Type B pancreatic cell (in vitro differentiated cells): ENCODE measurements around the gene ZNF778. TPM values are rescaled to one million over a fixed set of nuclear protein-coding genes. Genes with fewer than 3 reads are reported as not detected.
"Not testable (repeated sequence)": the region's sequence is repeated elsewhere in the genome, so short reads cannot be mapped to it uniquely, and the experiment has no call there.

Experiments used
- DNase-seq: peaks from one replicate; pipeline ENCODE4 v3.0.0; 2021; ENCODE audit warnings: mixed read lengths; ENCODE audit not compliant: unreplicated experiment; ENCODE audit errors: extremely low spot score
- H3K27ac Mint-ChIP-seq: 2 replicates; pipeline ENCODE4 v1.8.0; 2021; ENCODE audit warnings: mild to moderate bottlenecking, mixed read lengths
- H3K27me3 Mint-ChIP-seq: 2 replicates; pipeline ENCODE4 v1.8.0; 2021; ENCODE audit warnings: mixed read lengths
- H3K36me3 Mint-ChIP-seq: 2 replicates; pipeline ENCODE4 v1.8.0; 2021; ENCODE audit warnings: mixed read lengths
- H3K4me1 Mint-ChIP-seq: one replicate; pipeline ENCODE4 v1.8.0; 2021; ENCODE audit warnings: mixed read lengths; ENCODE audit not compliant: unreplicated experiment
- H3K4me3 Mint-ChIP-seq: 2 replicates; pipeline ENCODE4 v1.8.0; 2021; ENCODE audit warnings: mild to moderate bottlenecking, mixed read lengths
- H3K9me3 Mint-ChIP-seq: 2 replicates; pipeline ENCODE4 v1.8.0; 2021; ENCODE audit warnings: mixed read lengths
- CTCF ChIP-seq: fragments of 200-600 bp; sonication (generic); conservative IDR thresholded peaks from 2 replicates; pipeline ENCODE4 v1.5.0; 2021; ENCODE audit warnings: antibody characterized with exemption, mild to moderate bottlenecking
- total RNA-seq: library from RNA; stranded (reverse); gene quantifications from 2 replicates; pipeline ENCODE4 v1.2.1, GENCODE V29; 2021; ENCODE audit warnings: low replicate concordance

The ZNF778 gene
- total RNA-seq, 1 donor from 2014 or later: 14.4 TPM

DNA sequence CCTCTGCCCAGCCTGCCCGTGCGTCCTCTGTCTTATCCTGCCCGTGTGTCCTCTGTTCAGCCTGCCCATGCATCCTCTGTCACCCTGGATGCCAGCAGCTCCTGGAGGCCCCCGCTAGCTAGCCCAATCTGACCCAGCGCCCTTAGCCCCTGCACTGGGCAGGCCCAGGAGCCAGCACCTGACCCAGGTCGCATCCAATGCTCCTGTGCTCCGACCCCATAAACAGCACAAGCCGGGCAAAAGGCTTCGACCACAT lies 32.9 kb upstream of the ZNF778 start:
- H3K4me1 Mint-ChIP-seq: no peaks in the 10 kb centered on the region
- TF ChIP-seq CTCF: no peak
- no peak overlapping the region for H3K27ac Mint-ChIP-seq
- no peaks in the 10 kb centered on the region for H3K36me3 Mint-ChIP-seq
- DNase-seq: no peak
- H3K9me3 Mint-ChIP-seq: no peaks in the 10 kb centered on the region
- no peak overlapping the region for H3K4me3 Mint-ChIP-seq
- H3K27me3 Mint-ChIP-seq: peaks cover 12% of the 10 kb centered on the region

DNA sequence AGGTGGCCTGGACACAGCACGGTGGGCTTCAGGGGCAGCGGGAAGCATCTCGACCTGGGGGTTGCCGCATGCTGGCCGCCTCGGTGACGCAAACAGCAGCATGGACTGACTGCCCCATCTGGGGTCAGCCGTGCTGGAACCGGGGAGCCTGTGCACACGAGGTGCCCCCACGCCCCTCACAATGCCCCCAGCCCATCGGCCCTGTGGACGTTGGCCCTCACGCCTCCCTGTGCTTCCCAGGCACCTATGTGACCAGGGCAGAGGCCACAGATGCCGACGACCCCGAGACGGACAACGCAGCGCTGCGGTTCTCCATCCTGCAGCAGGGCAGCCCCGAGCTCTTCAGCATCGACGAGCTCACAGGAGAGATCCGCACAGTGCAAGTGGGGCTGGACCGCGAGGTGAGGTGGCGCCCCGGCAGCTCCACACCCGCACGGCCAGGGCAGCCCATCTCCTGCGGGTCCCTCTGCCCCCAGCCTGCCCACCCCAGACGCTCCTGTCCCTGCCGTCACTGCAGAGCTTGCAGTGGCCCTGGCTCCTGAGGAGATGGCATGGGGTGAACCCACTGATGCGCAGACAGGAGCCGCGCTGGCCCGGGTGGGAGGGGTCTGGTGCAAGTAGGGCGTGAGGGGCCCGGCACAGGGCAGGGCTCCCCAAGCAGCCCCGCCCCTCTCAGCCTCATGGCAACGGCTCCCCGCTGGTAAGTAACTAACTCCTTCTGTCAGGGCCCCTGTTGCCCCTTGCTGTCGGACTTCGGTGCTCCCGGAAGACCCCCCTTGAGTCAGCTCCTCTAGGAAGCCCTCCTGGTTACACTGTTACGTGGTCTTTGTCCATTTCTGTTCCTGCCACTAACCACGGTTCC lies 32.3 kb upstream of the ZNF778 start:
- no peak for DNase-seq
- H3K4me1 Mint-ChIP-seq: no peaks in the 10 kb centered on the region

GRCh38 chr16:89185887-89186592 lies 31.5 kb upstream of the ZNF778 start:
- not testable (repeated sequence) for H3K4me1 Mint-ChIP-seq, H3K4me3 Mint-ChIP-seq, H3K36me3 Mint-ChIP-seq, H3K9me3 Mint-ChIP-seq, H3K27ac Mint-ChIP-seq, DNase-seq
- H3K27me3 Mint-ChIP-seq: peaks cover 21% of the 10 kb centered on the region

More for the DNA sequence above, 32.3 kb upstream of the ZNF778 start:
- TF ChIP-seq CTCF: no peak
- no peaks in the 10 kb centered on the region for H3K9me3 Mint-ChIP-seq
- H3K36me3 Mint-ChIP-seq: no peaks in the 10 kb centered on the region
- no peak overlapping the region for H3K27ac Mint-ChIP-seq
- H3K27me3 Mint-ChIP-seq: peaks cover 17% of the 10 kb centered on the region
- no peak overlapping the region for H3K4me3 Mint-ChIP-seq

GRCh38 chr16:89186593-89187031 lies 30.9 kb upstream of the ZNF778 start:
- peaks cover 23% of the 10 kb centered on the region for H3K27me3 Mint-ChIP-seq
- H3K4me1 Mint-ChIP-seq, H3K4me3 Mint-ChIP-seq, H3K36me3 Mint-ChIP-seq, H3K9me3 Mint-ChIP-seq, H3K27ac Mint-ChIP-seq, DNase-seq: not testable (repeated sequence)

DNA sequence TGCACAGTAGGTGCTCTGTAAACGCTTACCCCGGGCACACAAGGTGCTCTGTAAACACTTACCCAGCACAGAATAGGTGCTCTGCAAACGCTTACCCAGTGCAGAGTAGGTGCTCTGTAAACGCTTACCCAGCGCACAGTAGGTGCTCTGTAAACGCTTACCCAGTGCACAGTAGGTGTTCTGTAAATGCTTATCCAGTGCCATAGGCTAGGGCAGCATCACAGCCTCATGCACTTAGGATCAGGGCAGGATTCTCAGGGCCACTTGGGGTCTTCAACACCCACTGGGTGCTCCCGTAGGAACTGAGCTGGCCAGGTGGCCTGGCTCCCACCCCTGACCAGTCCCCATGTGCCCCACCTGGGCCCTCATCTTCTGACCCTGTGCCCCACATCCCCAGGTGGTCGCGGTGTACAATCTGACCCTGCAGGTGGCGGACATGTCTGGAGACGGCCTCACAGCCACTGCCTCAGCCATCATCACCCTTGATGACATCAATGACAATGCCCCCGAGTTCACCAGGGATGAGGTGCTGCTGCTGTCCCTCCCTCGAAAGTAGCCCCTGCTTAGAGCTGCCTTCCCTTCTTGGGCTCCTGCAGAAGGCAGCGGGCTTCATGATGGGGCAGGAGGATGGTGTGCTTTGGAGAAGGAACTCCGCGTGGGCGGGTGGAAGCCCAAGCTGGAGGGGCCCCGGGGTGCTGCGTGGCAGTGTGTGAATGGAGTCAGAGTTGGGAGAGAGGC lies 30.3 kb upstream of the ZNF778 start:
- peak overlapping the region; percentile 34 for H3K4me3 Mint-ChIP-seq
- peak overlapping the region; percentile 58 for H3K27ac Mint-ChIP-seq
- no peak for DNase-seq
- no peak for TF ChIP-seq CTCF
- no peaks in the 10 kb centered on the region for H3K4me1 Mint-ChIP-seq
- no peaks in the 10 kb centered on the region for H3K9me3 Mint-ChIP-seq
- no peaks in the 10 kb centered on the region for H3K36me3 Mint-ChIP-seq
- peaks cover 23% of the 10 kb centered on the region for H3K27me3 Mint-ChIP-seq

GRCh38 chr16:89187770-89188392 lies 29.6 kb upstream of the ZNF778 start:
- peak overlapping the region; percentile 58 for H3K27ac Mint-ChIP-seq

DNA sequence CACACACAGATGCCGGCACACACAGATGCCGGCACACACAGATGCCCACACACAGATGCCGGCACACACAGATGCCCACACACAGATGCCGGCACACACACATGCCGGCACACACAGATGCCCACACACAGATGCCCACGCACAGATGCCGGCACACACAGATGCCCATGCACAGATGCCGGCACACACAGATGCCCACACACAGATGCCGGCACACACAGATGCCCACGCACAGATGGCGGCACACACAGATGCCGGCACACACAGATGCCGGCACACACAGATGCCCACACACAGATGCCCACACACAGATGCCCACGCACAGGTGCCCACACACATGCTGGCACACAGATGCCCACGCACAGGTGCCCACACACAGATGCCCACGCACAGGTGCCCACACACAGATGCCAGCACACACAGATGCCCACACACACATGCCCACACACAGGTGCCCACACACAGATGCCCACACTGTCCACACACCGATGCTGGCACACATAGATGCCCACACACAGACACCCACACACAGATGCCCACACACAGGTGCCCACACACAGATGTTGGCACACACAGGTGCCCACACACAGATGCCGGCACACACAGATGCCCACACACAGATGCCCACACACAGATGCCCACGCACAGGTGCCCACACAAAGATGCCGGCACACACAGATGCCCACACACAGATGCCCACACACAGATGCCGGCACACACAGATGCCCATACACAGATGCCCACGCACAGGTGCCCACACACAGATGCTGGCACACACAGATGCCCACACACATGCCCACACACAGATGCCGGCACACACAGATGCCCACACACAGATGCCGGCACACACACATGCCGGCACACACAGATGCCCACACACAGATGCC lies 28.8 kb upstream of the ZNF778 start:
- H3K4me1 Mint-ChIP-seq, H3K36me3 Mint-ChIP-seq, H3K9me3 Mint-ChIP-seq, DNase-seq, H3K4me3 Mint-ChIP-seq: not testable (repeated sequence)
- peaks cover 20% of the 10 kb centered on the region for H3K27me3 Mint-ChIP-seq
- H3K27ac Mint-ChIP-seq: peak overlapping the region; percentile 50

More at GRCh38 chr16:89187770-89188392, 29.6 kb upstream of the ZNF778 start:
- TF ChIP-seq CTCF: no peak
- no peak for DNase-seq
- H3K27me3 Mint-ChIP-seq: peaks cover 23% of the 10 kb centered on the region
- no peaks in the 10 kb centered on the region for H3K4me1 Mint-ChIP-seq
- peak overlapping the region; percentile 34 for H3K4me3 Mint-ChIP-seq
- H3K9me3 Mint-ChIP-seq: no peaks in the 10 kb centered on the region
- H3K36me3 Mint-ChIP-seq: no peaks in the 10 kb centered on the region
